ENCODE results near the gene HPSE.

HPSE gene

GRCh38 chr4:83258461-83258860 is 76.2 kb downstream of the HPSE start:
- no peak overlapping the region for H3K4me3 Mint-ChIP-seq
- no peaks in the 10 kb centered on the region for H3K9me3 Mint-ChIP-seq
- peaks cover 16% of the 10 kb centered on the region for H3K4me1 Mint-ChIP-seq (ENCODE audit: low read depth)
- H3K27me3 Mint-ChIP-seq (ENCODE audit: low read depth), result no peaks in the 10 kb centered on the region
- H3K27ac Mint-ChIP-seq, result no peak overlapping the region
- peaks cover 27% of the 10 kb centered on the region for H3K36me3 Mint-ChIP-seq (ENCODE audit: low read depth)

GRCh38 chr4:83257811-83258210 is 76.8 kb downstream of the HPSE start:
- no peak overlapping the region for H3K27ac Mint-ChIP-seq
- no peaks in the 10 kb centered on the region for H3K9me3 Mint-ChIP-seq
- no peak overlapping the region for H3K4me3 Mint-ChIP-seq
- no peaks in the 10 kb centered on the region for H3K27me3 Mint-ChIP-seq (ENCODE audit: low read depth)
- H3K36me3 Mint-ChIP-seq (ENCODE audit: low read depth), result peaks cover 23% of the 10 kb centered on the region
- H3K4me1 Mint-ChIP-seq (ENCODE audit: low read depth), result peaks cover 19% of the 10 kb centered on the region

DNA sequence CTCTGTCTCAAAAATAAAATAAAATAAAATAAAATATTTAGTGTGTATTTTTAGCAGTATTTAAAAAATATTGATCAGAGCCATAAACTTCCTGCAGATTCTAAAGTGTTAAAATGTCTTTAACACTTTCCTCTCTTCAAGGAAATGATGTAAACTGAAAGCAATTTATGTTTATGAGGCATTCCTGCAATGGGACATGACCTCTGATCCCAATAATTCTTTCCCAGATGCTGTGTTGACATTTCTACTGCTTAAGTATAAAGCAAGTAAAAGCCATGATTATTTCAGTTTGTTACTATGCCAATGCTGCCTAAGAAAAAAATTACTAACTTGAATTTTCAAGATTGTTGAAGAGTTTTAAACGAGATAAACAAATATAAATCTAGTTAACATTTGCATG is 79.1 kb downstream of the HPSE start:
- Mint-ChIP-seq H3K4me1 (ENCODE audit: low read depth) (peaks cover 31% of the 10 kb centered on the region), H3K27me3 (ENCODE audit: low read depth) (no peaks in the 10 kb centered on the region), H3K36me3 (ENCODE audit: low read depth) (peaks cover 19% of the 10 kb centered on the region), H3K27ac (no peak overlapping the region), H3K4me3 (no peak overlapping the region), H3K9me3 (no peaks in the 10 kb centered on the region)

DNA sequence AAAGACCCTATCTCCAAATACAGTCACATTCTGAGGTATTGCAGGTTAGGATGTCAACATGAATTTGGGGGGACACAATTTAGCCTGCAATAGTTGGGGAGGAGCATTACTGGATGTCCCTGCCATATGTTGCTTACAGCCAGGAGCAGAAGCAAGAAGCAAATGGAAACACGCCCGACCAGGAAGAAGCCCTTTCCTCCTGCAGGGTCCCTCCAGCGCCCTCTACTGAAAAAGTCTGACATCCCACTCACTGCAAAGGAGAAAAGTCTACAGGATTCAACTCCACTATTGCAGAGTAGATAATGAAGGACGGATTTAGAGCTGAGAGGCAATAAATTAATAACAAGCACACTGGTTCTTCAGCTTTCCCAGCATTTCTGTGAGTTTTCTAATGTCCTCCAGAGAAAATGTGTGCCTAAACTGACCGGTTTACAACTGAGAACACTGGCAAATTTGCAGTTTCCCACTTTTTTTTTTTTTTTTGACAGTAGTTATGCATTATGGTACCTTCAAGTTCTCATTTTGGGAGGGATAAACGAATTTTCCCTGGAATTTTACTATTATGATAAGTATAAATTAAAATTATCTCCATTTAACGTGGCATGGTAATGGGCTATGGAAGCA is 81.8 kb downstream of the HPSE start:
- Mint-ChIP-seq H3K27ac (no peak overlapping the region), H3K27me3 (ENCODE audit: low read depth) (no peaks in the 10 kb centered on the region), H3K4me3 (no peak overlapping the region), H3K4me1 (ENCODE audit: low read depth) (peaks cover 24% of the 10 kb centered on the region), H3K36me3 (ENCODE audit: low read depth) (peaks cover 15% of the 10 kb centered on the region), H3K9me3 (no peaks in the 10 kb centered on the region)

DNA sequence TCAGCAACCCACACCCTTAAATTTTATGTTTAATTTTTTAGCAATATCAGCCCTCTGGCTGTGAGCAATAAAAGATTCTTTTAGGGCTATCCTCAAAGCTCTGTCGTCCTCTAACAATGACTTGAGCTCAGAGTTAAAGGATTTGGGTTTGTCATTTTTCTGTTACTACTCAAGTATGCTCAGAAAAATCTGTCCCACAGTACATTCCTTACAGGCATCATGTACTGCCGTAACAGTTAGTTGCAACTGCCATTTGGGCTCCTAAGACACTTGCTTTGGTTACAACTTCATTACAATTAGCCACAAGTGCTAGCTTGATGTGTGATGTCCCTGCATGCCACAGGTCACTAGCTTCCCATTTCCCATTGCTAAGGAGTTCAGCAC is 83.2 kb downstream of the HPSE start:
- peaks cover 21% of the 10 kb centered on the region for H3K4me1 Mint-ChIP-seq (ENCODE audit: low read depth)

GRCh38 chr4:83250687-83251446 is 83.8 kb downstream of the HPSE start:
- H3K9me3 Mint-ChIP-seq, result no peaks in the 10 kb centered on the region
- H3K36me3 Mint-ChIP-seq (ENCODE audit: low read depth), result peaks cover 19% of the 10 kb centered on the region
- peaks cover 24% of the 10 kb centered on the region for H3K4me1 Mint-ChIP-seq (ENCODE audit: low read depth)
- no peaks in the 10 kb centered on the region for H3K27me3 Mint-ChIP-seq (ENCODE audit: low read depth)
- no peak overlapping the region for H3K27ac Mint-ChIP-seq
- no peak overlapping the region for H3K4me3 Mint-ChIP-seq

More for the DNA sequence above, 83.2 kb downstream of the HPSE start:
- H3K27ac Mint-ChIP-seq, result no peak overlapping the region
- no peaks in the 10 kb centered on the region for H3K9me3 Mint-ChIP-seq
- peaks cover 16% of the 10 kb centered on the region for H3K36me3 Mint-ChIP-seq (ENCODE audit: low read depth)
- H3K27me3 Mint-ChIP-seq (ENCODE audit: low read depth), result no peaks in the 10 kb centered on the region
- H3K4me3 Mint-ChIP-seq, result no peak overlapping the region

GRCh38 chr4:83248486-83248885 is 86.2 kb downstream of the HPSE start:
- peaks cover 18% of the 10 kb centered on the region for H3K4me1 Mint-ChIP-seq (ENCODE audit: low read depth)
- peaks cover 5% of the 10 kb centered on the region for H3K9me3 Mint-ChIP-seq
- peaks cover 29% of the 10 kb centered on the region for H3K36me3 Mint-ChIP-seq (ENCODE audit: low read depth)
- H3K27ac Mint-ChIP-seq, result no peak overlapping the region
- no peak overlapping the region for H3K4me3 Mint-ChIP-seq
- peaks cover 19% of the 10 kb centered on the region for H3K27me3 Mint-ChIP-seq (ENCODE audit: low read depth)

DNA sequence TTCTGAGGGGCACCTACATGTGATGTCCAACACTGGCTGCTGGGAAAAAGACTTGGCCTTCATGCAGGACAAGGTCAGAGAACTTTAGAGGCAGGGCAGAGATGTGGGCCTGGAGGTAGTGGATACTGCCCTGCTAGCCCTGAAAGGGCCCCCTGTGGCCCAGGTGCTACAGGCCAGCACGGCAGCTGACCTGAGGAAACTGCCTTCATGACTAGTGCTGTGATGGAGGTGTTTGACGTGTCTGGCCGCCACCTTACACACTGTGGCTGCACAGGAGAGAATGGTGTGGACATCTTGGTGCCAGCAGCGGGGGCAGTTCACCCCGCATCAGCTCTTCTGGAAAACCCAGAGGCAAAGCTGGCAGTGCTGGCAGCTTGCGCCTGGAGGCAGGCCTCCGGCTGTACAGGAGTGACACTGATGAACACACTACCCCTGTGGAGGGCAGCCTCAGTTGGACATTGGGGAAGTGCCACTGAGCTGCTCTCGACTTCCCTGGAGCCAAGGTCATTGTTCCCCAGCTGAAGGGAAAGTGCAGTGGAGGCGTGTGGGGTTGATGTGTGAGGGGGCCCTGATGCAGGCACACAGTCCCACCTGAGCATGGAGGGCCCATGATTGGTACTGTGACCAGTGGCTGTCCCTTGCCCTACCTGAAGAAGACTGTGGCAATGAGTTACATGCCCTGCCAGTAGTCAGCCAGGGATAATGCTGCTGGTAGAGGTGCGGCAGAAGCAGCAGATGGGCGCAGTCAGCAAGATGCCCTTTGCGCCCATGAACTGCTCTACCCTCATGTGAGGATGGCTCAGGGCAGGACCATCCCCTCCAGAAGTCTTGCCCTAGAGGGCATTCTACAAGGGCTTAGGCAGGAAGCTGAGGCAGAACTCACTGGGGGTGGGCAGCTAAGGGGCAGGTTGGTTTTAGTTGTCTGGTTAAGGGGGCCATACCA is 87.0 kb downstream of the HPSE start:
- H3K4me1 Mint-ChIP-seq (ENCODE audit: low read depth), result peaks cover 16% of the 10 kb centered on the region

More for the DNA sequence above, 87.0 kb downstream of the HPSE start:
- no peak overlapping the region for H3K27ac Mint-ChIP-seq
- no peak overlapping the region for H3K4me3 Mint-ChIP-seq
- H3K36me3 Mint-ChIP-seq (ENCODE audit: low read depth), result peaks cover 31% of the 10 kb centered on the region
- H3K27me3 Mint-ChIP-seq (ENCODE audit: low read depth), result peaks cover 27% of the 10 kb centered on the region
- peaks cover 7% of the 10 kb centered on the region for H3K9me3 Mint-ChIP-seq
